K562 (cell line): Measurements from ENCODE around the gene ARNT2. TPM values are rescaled to one million over a fixed set of nuclear protein-coding genes. Genes with fewer than 3 reads are reported as not detected.

Experiments
- ATAC-seq: fragments of 200-7000 bp; cut with Tn5 transposase; 3 replicates; pipeline ENCODE4 v1.9.1; 2020; ENCODE audit warnings: moderate library complexity
- BruUV-seq: library from RNA; stranded (reverse); fragments of 400-500 nt; replicated peaks from 2 replicates; lab custom pipeline; 2021; lab: Mats Ljungman, UMichigan
- CTCF ChIA-PET: fragments of 300-600 bp; formaldehyde crosslinking; extraction: SDS; loops from one replicate; lab custom pipeline; 2021; ENCODE audit warnings: low intra/inter-chr PET ratio; lab: Yijun Ruan, JAX
- POLR2A ChIA-PET: fragments of 300-600, 350-650 bp; sonication (Branson Sonifier 250); formaldehyde crosslinking; extraction: SDS; loops from one replicate; lab custom pipeline; 2021; ENCODE audit warnings: antibody characterized with exemption, inconsistent platforms; lab: Yijun Ruan, JAX
- DNase-seq, 4 experiments: peaks; one replicate each; pipeline versions ENCODE4 v3.0.0 to v3.0.0-alpha.2; 2011 to 2018; ENCODE audit warnings: low spot score in 3 of 4, mixed read lengths in 3 of 4; ENCODE audit errors: extremely low read depth in 1 of 4
- FAIRE-seq: peaks from 2 replicates; lab custom pipeline; 2011; peaks lifted over from hg19 to GRCh38; lab: Jason Lieb, UNC
- H2AFZ ChIP-seq: 2 replicates; pipeline ENCODE4 v1.6.0; 2011; ENCODE audit warnings: low read depth, low read length, control low read depth, inconsistent platforms
- H3K27ac ChIP-seq: fragments of 200-600 bp; 3 replicates; pipeline ENCODE4 v1.8.0; 2011; ENCODE audit warnings: low read depth, mild to moderate bottlenecking, control low read depth, inconsistent platforms, low read length, moderate library complexity, mixed read lengths; ENCODE audit errors: extremely low read depth
- H3K27me3 ChIP-seq, 2 experiments: fragments of 300-600 bp in 1 of 2; 2 replicates in 1 of 2; 3 replicates in 1 of 2; pipeline versions ENCODE4 v1.6.0 to v1.8.0; 2011; ENCODE audit warnings: inconsistent platforms in 2 of 2, low read length in 2 of 2, mild to moderate bottlenecking in 1 of 2, mixed read lengths in 1 of 2, moderate library complexity in 1 of 2; ENCODE audit not compliant: control insufficient read depth in 2 of 2, insufficient read depth in 2 of 2
- H3K36me3 ChIP-seq: fragments of 300-600 bp; 3 replicates; pipeline ENCODE4 v1.8.0; 2011; ENCODE audit warnings: mild to moderate bottlenecking, low read length, inconsistent platforms; ENCODE audit not compliant: control insufficient read depth, insufficient read depth
- H3K4me1 ChIP-seq, 2 experiments: fragments of 200-600 bp in 1 of 2; replicated peaks in 1 of 2; 2 replicates in 1 of 2; 3 replicates in 1 of 2; pipeline versions ENCODE4 v1.5.1 to v1.8.0; 2011; ENCODE audit warnings: inconsistent platforms in 2 of 2, low read length in 2 of 2, mild to moderate bottlenecking in 1 of 2, mixed read lengths in 1 of 2, moderate library complexity in 1 of 2; ENCODE audit not compliant: control insufficient read depth in 2 of 2, insufficient read depth in 2 of 2
- H3K4me2 ChIP-seq: 2 replicates; pipeline ENCODE4 v1.6.1; 2011; ENCODE audit warnings: low read length, control low read depth, inconsistent platforms, mixed read lengths; ENCODE audit not compliant: insufficient read depth
- H3K4me3 ChIP-seq: fragments of 200-600 bp; sonication (generic), shearing (Covaris generic); 2 replicates; pipeline ENCODE4 v1.5.1; 2016; ENCODE audit warnings: control low read depth, inconsistent platforms
- H3K79me2 ChIP-seq: fragments of 200-600 bp; 3 replicates; pipeline ENCODE4 v1.8.0; 2011; ENCODE audit warnings: low read length, inconsistent platforms; ENCODE audit not compliant: control insufficient read depth, insufficient read depth
- H3K9ac ChIP-seq, 2 experiments: 2 replicates each; pipeline versions ENCODE4 v1.6.0 to v1.6.1; 2011; ENCODE audit warnings: low read depth in 2 of 2, low read length in 2 of 2, control low read depth in 1 of 2, inconsistent platforms in 1 of 2, mild to moderate bottlenecking in 1 of 2, mixed read lengths in 1 of 2; ENCODE audit not compliant: insufficient read depth in 1 of 2
- H3K9me1 ChIP-seq: one replicate; pipeline ENCODE4 v1.6.0; 2011; ENCODE audit warnings: inconsistent platforms, mild to moderate bottlenecking, low read length, moderate library complexity; ENCODE audit not compliant: control insufficient read depth, insufficient read depth
- H3K9me3 ChIP-seq: replicated peaks from 2 replicates; pipeline ENCODE4 v1.5.1; 2011; ENCODE audit warnings: low read depth, low read length, inconsistent platforms; ENCODE audit not compliant: control insufficient read depth, insufficient read depth
- H4K20me1 ChIP-seq: replicated peaks from 2 replicates; pipeline ENCODE4 v1.6.1; 2011; ENCODE audit warnings: low read length, inconsistent platforms, mixed read lengths; ENCODE audit not compliant: control insufficient read depth, insufficient read depth
- ARID3B ChIP-seq: fragments of 250-450 bp; sonication (Bioruptor Pico); IDR thresholded peaks from 2 replicates; pipeline ENCODE4 v1.4.0; 2020; ENCODE audit warnings: borderline replicate concordance
- REST ChIP-seq, 2 experiments: fragments of 450-650 bp; formaldehyde crosslinking in 1 of 2; IDR thresholded peaks; 2 replicates each; pipeline versions ENCODE4 v1.4.0 to v1.6.1; 2014 to 2020; ENCODE audit warnings: mild to moderate bottlenecking in 2 of 2, borderline replicate concordance in 1 of 2, low read depth in 1 of 2
- WGBS: fragments of 100-300 bp; shearing (Covaris generic); methylation state at CpG from one replicate; pipeline ENCODE4 v1.1.6; 2016; ENCODE audit warnings: low coverage, mixed read lengths; ENCODE audit not compliant: insufficient coverage; ENCODE audit errors: missing lambda C conversion rate; 5-methylcytosine and 5-hydroxymethylcytosine counted together
- in situ Hi-C: fragments of 300-500 bp; cut with MboI; formaldehyde crosslinking; loops from 4 replicates; pipeline ENCODE4 v1.15.0; 2018; ENCODE audit warnings: inconsistent platforms, mixed read lengths
- intact Hi-C: fragments of 100-400 bp; cut with micrococcal nuclease; formaldehyde crosslinking; loops from 2 replicates; pipeline ENCODE4 v1.14.2; 2022
- polyA plus RNA-seq, 8 experiments: library from polyadenylated mRNA; depleted of rRNA in 4 of 8; stranded (reverse) in 5 of 8; unstranded in 3 of 8; fragments of >200 nt; fragmentation: Nextera tagmentation in 2 of 8; fragmentation: Illumina TruSeq in 1 of 8; extraction: Ambion mirVana in 2 of 8; extraction: Trizol in 1 of 8; gene quantifications; 2 replicates each; pipeline versions ENCODE4 v1.2.1 to v1.2.3, GENCODE V29; 2011 to 2014; ENCODE audit warnings: inconsistent platforms in 1 of 8, missing spikeins in 1 of 8
- total RNA-seq, 7 experiments: library from RNA; depleted of rRNA in 6 of 7; stranded (reverse); fragments of >200 nt in 6 of 7; fragmentation: Illumina TruSeq in 2 of 7; extraction: Trizol in 2 of 7; gene quantifications; 2 replicates each; pipeline versions ENCODE4 v1.2.1 to v1.2.3, GENCODE V29; 2011 to 2021; ENCODE audit warnings: low replicate concordance in 1 of 7

Gene ARNT2
- total and polyA plus RNA-seq, 9 of the 15 experiments (the other 6 are each of a cell fraction or from before 2014, with no cell fraction given): 0.01 TPM; not detected in 8

- in situ Hi-C loops: loop anchor here (5.0 to 25.0 kb wide), 4 partner anchors 317 to 805 kb away; partner anchors contain the start of gene CEMIP
- Histone ChIP-seq H3K9me3 (no peaks in the 10 kb centered on the region), H3K36me3 (no peaks in the 10 kb centered on the region), H3K9me1 (no peaks in the 10 kb centered on the region)
- BruUV-seq: no TSS peak
- POLR2A ChIA-PET: no interaction called here
- TF ChIP-seq REST (IDR thresholded peaks at IDR 0.05; ENCODE audit: borderline replicate concordance) (no peak), REST (CRISPR knock-in tag; IDR thresholded peaks at IDR 0.05; ENCODE audit: low read depth) (no peak), ARID3B (CRISPR knock-in tag) (no peak)
- TF ChIP-seq, all 486 proteins: peak for 0
- ATAC-seq (no peak), DNase-seq (no peak), FAIRE-seq (no peak)
- Histone ChIP-seq H3K4me1 (no peaks in the 10 kb centered on the region), H2AFZ (no peak overlapping the region), H3K4me2 (no peak overlapping the region), H3K9ac (no peak overlapping the region), H3K27ac (no peak overlapping the region), H4K20me1 (no peaks in the 10 kb centered on the region), H3K79me2 (no peaks in the 10 kb centered on the region), H3K27me3 (peaks cover 5 to 26% of the 10 kb centered on the region in 2 experiments; a peak in 3 of 5 replicates), H3K4me3 (no peak overlapping the region)
- WGBS: 11% methylated on average over 2 of the region's 3 CpGs
- intact Hi-C loops: loop anchor here (5.0 kb wide), 2 partner anchors 647 to 807 kb away; no protein-coding TSS in a partner anchor
- CTCF ChIA-PET: no interaction called here
Observed at GRCh38 chr15:80459818-80460217, 55.6 kb downstream of the ARNT2 start.
